Measurements from ENCODE around the gene ZBTB44.
"Not testable (repeated sequence)": the region's sequence is repeated elsewhere in the genome, so short reads cannot be mapped to it uniquely, and the experiment has no call there.

DNA sequence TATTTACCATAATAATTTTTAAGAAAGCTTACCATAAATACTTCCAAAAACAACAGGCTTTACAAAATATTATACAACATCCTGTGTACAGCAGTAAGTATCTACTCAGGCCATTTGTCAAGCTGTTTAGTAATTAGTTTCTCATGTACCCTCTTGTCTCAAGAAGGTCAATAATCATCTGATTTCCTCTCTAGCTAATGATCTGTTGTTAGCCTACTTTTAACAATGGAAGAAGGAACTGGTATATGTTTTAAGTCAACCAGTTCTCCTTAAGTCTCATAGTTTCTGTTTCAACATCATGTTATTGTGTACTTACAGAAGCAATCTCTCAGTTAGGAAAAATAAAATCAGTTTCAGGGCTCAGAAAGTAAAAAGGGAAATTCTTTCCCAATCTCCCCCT is 81.2 kb downstream of the ZBTB44 start:
- TF ChIP-seq, protein P1, sequence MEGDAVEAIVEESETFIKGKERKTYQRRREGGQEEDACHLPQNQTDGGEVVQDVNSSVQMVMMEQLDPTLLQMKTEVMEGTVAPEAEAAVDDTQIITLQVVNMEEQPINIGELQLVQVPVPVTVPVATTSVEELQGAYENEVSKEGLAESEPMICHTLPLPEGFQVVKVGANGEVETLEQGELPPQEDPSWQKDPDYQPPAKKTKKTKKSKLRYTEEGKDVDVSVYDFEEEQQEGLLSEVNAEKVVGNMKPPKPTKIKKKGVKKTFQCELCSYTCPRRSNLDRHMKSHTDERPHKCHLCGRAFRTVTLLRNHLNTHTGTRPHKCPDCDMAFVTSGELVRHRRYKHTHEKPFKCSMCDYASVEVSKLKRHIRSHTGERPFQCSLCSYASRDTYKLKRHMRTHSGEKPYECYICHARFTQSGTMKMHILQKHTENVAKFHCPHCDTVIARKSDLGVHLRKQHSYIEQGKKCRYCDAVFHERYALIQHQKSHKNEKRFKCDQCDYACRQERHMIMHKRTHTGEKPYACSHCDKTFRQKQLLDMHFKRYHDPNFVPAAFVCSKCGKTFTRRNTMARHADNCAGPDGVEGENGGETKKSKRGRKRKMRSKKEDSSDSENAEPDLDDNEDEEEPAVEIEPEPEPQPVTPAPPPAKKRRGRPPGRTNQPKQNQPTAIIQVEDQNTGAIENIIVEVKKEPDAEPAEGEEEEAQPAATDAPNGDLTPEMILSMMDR (IDR thresholded peaks at IDR 0.05; ENCODE audit: borderline replicate concordance, extremely low read depth, low read length, poor library complexity, severe bottlenecking), result not testable (repeated sequence)
- not testable (repeated sequence) for TF ChIP-seq EZH2 (IDR thresholded peaks at IDR 0.05; ENCODE audit: borderline replicate concordance, low read depth, low read length, severe bottlenecking)

All from DND-41 (cell line).